Suppressor macrophage treated with lipopolysaccharide for 4 hours (primary cell): ENCODE data around the gene KDF1.

Experiments
- DNase-seq: peaks from one replicate; pipeline ENCODE4 v3.0.0-alpha.2; 2020

KDF1 gene

GRCh38 chr1:26959722-26960624, at the start of gene KDF1:
Gene KDF1, minus strand, starts transcription at chr1:26960468. Its CDS starts 8,088 bp downstream, at chr1:26952380.
- DNase-seq, result no peak

GRCh38 chr1:27009601-27010197, 49.4 kb upstream of the KDF1 start:
- no peak for DNase-seq

DNA sequence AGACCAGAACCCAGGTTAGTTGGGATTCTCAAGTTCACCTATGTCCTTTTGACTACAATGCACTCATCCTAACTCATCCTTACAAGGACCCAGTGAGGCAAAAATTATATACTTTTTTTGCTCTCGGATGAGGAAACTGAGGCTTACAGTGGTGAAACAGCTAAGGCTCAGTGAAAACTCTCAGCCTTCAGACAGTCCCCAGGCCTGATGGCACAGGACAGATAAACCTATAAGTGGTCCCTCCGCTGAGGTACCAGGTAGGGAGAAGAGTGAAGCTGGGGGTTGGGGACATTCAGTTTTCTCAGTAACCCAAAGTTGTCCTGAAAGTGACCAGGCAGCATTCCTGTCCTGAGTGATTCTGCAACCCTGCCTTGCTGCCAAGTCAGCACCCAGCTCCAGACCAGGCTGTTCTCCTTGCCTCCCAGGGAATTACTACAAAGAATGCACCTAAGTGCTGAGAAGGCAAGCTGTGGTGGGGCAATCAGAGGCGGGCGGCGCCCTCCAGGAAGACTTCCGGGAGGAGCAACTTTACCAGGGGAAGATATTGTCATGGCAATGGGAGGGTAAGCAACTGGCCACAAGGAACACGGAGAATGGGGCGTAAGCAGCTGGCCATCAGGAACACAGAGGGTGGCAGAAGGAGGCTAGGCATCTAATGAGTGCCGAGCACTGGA, 47.8 kb upstream of the KDF1 start:
- no peak for DNase-seq

DNA sequence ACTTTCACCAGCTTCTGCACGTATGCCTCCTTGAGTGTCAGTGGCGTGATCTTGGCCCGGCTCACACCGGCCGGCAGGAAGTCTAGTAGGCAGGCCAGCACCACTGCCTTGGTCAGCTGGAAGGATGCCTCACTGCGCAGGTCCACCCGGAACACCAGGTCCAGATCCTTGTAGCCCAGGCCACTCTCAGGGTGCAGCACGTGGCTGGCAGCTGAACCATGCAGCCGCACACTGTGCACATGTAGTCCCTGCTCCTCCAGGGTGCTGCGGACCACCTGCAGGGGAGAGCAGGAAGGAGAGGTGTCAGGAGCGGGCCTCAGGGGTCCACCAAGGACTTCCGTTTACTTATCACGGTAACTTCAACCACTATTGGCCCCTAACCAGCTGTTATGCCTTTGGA, 46.4 kb upstream of the KDF1 start:
- DNase-seq, result no peak

DNA sequence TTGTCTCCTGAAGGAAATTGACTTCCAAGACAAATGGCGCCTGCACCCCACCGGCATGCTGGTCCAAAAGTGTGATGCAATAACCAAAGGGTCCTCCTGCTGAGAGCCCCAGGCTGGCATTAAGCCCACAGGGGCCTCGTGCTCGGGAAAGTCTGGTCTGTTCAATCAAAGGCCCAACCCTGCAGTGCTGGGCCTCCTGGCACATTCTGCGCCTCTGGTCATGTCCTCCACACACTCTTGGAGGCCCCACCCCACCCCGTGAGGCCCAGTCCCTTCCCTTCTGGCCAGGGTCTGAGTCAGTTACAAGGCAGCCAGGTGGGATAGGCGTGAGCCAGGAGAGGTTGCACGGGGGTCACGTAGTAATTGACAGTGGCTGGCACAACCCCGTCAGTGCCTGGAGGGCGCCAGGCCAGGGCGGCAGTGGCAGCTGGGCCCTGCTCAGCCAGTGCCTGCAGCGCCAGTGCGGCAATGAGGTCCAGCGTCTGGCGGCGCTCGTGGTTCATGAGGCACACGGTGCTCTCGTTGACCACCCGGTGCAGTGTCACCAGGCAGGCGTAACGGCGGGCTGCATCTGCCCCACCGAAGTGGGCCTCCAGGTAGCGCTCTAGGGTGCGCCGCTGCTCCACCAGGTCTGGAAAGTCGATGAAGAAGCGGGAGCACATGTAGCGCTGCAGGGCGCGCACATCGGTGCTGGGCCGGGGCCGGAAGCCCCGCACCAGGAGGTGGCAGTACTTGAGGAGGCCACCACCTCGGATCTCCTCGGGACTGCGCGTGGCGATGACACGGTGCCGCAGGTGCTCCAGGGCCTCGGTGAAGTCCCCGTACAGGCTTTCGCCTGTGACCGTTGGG, 45.6 kb upstream of the KDF1 start:
- no peak for DNase-seq

DNA sequence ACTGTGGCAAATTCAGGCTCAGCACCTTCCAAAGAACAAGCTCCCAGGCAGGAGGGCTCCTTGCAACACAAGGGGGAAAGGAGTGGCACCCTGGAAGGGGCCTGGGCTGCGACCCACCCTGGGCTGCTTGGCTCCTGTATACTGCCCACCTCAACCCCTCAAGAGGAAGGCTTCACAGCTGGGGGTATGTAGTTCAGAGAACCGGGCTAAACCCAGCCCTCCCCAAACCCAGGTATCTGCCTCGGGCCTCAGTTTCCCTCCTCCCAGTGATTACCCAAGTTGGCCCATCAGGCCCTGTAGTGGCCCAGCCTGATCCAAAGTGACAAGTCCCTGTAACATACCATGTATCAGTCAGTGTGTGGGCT, 44.9 kb upstream of the KDF1 start:
- DNase-seq, result no peak

GRCh38 chr1:27004471-27005165, 44.4 kb upstream of the KDF1 start:
- no peak for DNase-seq

- no peak for DNase-seq
Observed at GRCh38 chr1:27003745-27004470, 43.6 kb upstream of the KDF1 start.

- DNase-seq, result peak; percentile 92
Observed at GRCh38 chr1:27001570-27002360, 41.5 kb upstream of the KDF1 start.

DNA sequence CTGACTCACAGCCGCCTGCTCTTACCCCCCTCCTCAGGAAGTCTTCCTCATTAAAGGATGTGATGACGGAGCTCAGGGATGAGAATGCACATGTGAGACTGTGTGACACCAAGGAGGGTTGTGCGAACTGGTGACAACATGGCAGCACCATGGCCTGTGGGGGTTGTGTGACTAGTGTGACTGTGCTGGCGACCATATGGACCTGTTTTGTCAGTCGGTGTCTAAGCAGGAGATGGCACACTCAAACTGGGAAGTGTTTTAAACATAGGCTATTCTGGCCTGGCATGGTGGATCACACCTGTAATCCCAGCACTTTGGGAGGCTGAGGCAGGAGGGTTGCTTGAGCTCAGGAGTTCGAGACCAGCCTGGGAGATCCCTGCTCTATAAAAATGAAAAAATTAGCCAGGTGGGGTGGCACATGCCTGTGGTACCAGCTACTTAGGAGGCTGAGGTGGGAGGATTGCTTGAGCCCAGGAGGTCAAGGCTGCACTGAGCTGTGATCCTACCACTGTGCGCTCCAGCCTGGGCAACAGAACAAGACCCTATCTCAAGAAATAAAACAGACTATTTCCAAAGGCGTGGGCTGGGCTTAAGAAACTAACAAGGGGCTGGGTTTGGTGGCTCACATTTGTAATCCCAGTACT, 40.7 kb upstream of the KDF1 start:
- peak; percentile 85 for DNase-seq

GRCh38 chr1:27000090-27000816, 40.0 kb upstream of the KDF1 start:
- no peak for DNase-seq

GRCh38 chr1:26999440-26999987, 39.2 kb upstream of the KDF1 start:
- no peak for DNase-seq

DNA sequence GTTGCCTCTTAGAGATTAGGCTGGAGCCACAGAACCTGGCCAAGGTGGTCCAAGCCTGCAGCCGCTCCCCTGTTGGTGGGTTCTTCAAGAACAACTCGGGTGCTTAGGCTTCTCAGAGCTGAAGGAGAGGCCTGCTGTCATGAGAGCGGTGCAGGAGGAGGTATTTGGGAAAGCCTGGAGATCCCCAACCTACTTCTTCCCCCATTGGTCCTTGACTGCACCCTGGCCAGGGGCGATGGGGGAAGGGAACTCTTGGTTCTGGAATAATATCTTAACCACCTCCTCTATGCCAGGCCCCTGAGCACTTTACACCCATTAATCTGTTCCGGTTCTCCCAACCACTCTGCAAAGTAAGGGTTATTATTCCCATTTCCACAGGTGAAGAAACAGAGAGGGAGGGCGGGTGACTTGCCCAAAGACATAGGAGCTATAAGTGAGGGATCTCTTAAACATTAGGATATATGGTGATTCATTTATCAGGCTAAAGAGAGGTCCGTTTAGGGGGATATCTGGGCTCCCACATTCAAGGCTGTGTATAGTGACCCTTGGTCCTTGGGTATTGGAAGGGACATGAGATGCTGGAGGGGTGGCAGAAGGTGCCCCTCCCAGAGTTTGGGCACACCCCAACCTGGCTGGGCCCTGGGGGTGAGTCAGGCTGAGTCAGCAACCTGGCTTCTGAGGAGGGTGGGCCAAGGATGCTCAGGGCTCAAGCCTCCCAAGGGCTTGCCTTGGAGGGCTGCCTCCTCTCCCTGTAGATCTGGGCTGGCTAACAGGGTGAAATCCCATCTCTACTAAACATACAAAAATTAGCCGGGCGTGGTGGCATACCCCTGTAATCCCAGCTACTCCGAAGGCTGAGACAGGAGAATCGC, 38.4 kb upstream of the KDF1 start:
- peak; percentile 30 for DNase-seq

DNA sequence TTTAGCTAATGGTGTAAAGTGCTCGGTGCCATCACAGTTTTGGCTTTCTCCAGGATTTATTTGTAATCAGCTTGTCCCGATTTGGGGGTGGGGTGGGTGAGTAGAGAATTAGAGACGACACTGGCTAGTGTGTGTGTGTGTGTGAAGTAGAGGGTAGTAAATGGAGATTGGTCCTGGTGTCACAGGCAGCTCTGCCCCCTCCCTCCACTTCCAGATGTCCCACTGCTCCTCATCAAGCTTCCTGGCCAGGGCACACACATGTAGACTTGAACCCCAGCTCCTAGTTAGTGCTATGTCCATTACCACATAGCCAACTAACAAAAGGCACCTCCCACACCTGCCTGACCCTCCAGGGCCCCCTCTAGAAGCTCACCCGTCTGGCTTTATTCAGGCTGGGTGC, 36.4 kb upstream of the KDF1 start:
- DNase-seq, result no peak

- no peak for DNase-seq
Observed at GRCh38 chr1:26996024-26996423, 35.8 kb upstream of the KDF1 start.

- no peak for DNase-seq
Observed at GRCh38 chr1:26994787-26995517, 34.7 kb upstream of the KDF1 start.

DNA sequence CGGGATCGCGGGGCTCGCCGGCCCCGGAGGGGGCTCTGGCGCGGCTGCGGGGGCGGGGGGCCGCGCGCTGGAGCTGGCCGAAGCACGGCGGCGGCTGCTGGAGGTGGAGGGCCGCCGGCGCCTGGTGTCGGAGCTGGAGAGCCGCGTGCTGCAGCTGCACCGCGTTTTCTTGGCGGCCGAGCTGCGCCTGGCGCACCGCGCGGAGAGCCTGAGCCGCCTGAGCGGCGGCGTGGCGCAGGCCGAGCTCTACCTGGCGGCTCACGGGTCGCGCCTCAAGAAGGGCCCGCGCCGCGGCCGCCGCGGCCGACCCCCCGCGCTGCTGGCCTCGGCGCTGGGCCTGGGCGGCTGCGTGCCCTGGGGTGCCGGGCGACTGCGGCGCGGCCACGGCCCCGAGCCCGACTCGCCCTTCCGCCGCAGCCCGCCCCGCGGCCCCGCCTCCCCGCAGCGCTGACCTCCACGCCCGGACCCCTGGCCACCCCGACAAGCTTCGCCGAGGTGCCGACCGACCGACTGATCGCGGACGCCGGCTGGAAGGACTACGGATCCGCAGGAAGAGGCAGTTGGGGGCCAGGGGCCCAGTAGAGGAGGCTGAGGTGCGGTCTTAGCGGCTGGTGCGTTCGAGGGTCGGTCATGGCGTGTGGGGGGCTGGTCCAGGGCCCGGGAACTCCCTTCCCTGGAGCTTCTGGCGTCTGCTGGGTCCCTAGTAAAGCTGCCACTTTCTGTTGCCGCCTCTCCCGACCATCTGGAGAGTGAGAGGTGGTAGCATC, 33.9 kb upstream of the KDF1 start:
- no peak for DNase-seq
